Lung (tissue), 12 donors: ENCODE results near the gene AGAP1. TPM values are rescaled to one million over a fixed set of nuclear protein-coding genes. Genes with fewer than 3 reads are reported as not detected.

ENCODE experiments used
- ATAC-seq: fragments of 200-7000 bp; cut with Tn5 transposase; one replicate; pipeline ENCODE4 v1.9.1; 2020; ENCODE audit warnings: moderate number of reproducible peaks; ENCODE audit not compliant: insufficient read depth, low FRiP score
- DNase-seq, 3 donors: peaks; one replicate each; pipeline ENCODE4 v3.0.0-alpha.2; 2013 to 2017
- H3K27ac ChIP-seq, 2 donors: one replicate each; pipeline ENCODE4 v1.5.1; 2013; ENCODE audit warnings: mild to moderate bottlenecking in 2 of 2, moderate library complexity in 2 of 2, control low read depth in 1 of 2, inconsistent platforms in 1 of 2, low read depth in 1 of 2, low read length in 1 of 2
- H3K27me3 ChIP-seq, 3 donors: one replicate each; pipeline ENCODE4 v1.5.1; 2013; ENCODE audit warnings: low read length in 2 of 3; ENCODE audit not compliant: control insufficient read depth in 3 of 3, insufficient read depth in 3 of 3
- H3K36me3 ChIP-seq, 4 donors: one replicate each; pipeline ENCODE4 v1.5.1; 2013; ENCODE audit warnings: low read length in 4 of 4, mild to moderate bottlenecking in 1 of 4, moderate library complexity in 1 of 4; ENCODE audit not compliant: control insufficient read depth in 4 of 4, insufficient read depth in 4 of 4
- H3K4me1 ChIP-seq, 5 donors: one replicate each; pipeline ENCODE4 v1.5.1; 2013; ENCODE audit warnings: low read length in 5 of 5, mild to moderate bottlenecking in 2 of 5, moderate library complexity in 1 of 5; ENCODE audit not compliant: control insufficient read depth in 5 of 5, insufficient read depth in 5 of 5
- H3K4me3 ChIP-seq: one replicate; pipeline ENCODE4 v1.5.1; 2013; ENCODE audit warnings: mild to moderate bottlenecking, control low read depth, moderate library complexity
- H3K9ac ChIP-seq, 2 donors: one replicate each; pipeline ENCODE4 v1.5.1; 2013; ENCODE audit warnings: low read length in 2 of 2, control low read depth in 1 of 2; ENCODE audit not compliant: insufficient read depth in 1 of 2
- H3K9me3 ChIP-seq, 4 donors: one replicate each; pipeline ENCODE4 v1.5.1; 2013; ENCODE audit warnings: low read length in 3 of 4, mild to moderate bottlenecking in 1 of 4, moderate library complexity in 1 of 4; ENCODE audit not compliant: control insufficient read depth in 4 of 4, insufficient read depth in 3 of 4
- WGBS, 2 donors: extraction: QIAGEN DNeasy Blood & Tissue Kit; methylation state at CpG; one replicate each; pipeline ENCODE4 v1.1.7; 2013; 5-methylcytosine and 5-hydroxymethylcytosine counted together
- polyA plus RNA-seq, 2 donors: library from polyadenylated mRNA; stranded (reverse); fragments of 200-250 nt; gene quantifications; one replicate each; pipeline ENCODE4 v1.2.1, GENCODE V29; 2013
- total RNA-seq, 2 donors: library from RNA; depleted of rRNA in 1 of 2; stranded (reverse); fragments of >200 nt in 1 of 2; gene quantifications; one replicate each; pipeline ENCODE4 v1.2.1, GENCODE V29; 2014 to 2021
- TF ChIP-seq, protein P1 (sequence below): IDR thresholded peaks from 2 replicates; pipeline ENCODE4 v1.5.1; 2012; ENCODE audit warnings: mild to moderate bottlenecking; ENCODE audit errors: control extremely low read depth, extremely low read depth
- donor health status: control.
- donor health status: control.
- donor health status: Bipolar disorder and iron deficiency.
- donor health status: healthy.
- donor health status: DM: yes; HTN: yes; CAD: no.

Gene AGAP1
- total and polyA plus RNA-seq, 4 donors = 6.6 to 39.4 (median 20.2) TPM

GRCh38 chr2:235672720-235673119 is 178.9 kb downstream of the AGAP1 start:
- Histone ChIP-seq H3K9me3 (no peaks in the 10 kb centered on the region), H3K4me1 (peaks cover 0 to 12% (median 0%) of the 10 kb centered on the region in 5 donors), H3K9ac (no peak overlapping the region), H3K36me3 (no peaks in the 10 kb centered on the region), H3K27me3 (peaks cover 0 to 14% (median 13%) of the 10 kb centered on the region in 3 donors), H3K4me3 (no peak overlapping the region), H3K27ac (no peak overlapping the region)
- ATAC-seq = no peak
- 82 to 83% methylated on average over 3 of the region's 3 CpGs for WGBS, 2 donors
- TF ChIP-seq, protein P1, sequence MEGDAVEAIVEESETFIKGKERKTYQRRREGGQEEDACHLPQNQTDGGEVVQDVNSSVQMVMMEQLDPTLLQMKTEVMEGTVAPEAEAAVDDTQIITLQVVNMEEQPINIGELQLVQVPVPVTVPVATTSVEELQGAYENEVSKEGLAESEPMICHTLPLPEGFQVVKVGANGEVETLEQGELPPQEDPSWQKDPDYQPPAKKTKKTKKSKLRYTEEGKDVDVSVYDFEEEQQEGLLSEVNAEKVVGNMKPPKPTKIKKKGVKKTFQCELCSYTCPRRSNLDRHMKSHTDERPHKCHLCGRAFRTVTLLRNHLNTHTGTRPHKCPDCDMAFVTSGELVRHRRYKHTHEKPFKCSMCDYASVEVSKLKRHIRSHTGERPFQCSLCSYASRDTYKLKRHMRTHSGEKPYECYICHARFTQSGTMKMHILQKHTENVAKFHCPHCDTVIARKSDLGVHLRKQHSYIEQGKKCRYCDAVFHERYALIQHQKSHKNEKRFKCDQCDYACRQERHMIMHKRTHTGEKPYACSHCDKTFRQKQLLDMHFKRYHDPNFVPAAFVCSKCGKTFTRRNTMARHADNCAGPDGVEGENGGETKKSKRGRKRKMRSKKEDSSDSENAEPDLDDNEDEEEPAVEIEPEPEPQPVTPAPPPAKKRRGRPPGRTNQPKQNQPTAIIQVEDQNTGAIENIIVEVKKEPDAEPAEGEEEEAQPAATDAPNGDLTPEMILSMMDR = no peak
- DNase-seq = no peak

- Histone ChIP-seq H3K9ac (no peak overlapping the region), H3K4me1 (peaks cover 0 to 14% (median 7%) of the 10 kb centered on the region in 5 donors), H3K9me3 (no peaks in the 10 kb centered on the region), H3K36me3 (no peaks in the 10 kb centered on the region), H3K27me3 (peaks cover 0 to 13% (median 6%) of the 10 kb centered on the region in 3 donors), H3K4me3 (no peak overlapping the region), H3K27ac (no peak overlapping the region)
- 77 to 84% methylated on average over 7 of the region's 7 CpGs for WGBS, 2 donors
- DNase-seq (no peak), ATAC-seq (no peak)
- TF ChIP-seq, protein P1 = no peak
Observed at GRCh38 chr2:235674146-235674545, 180.3 kb downstream of the AGAP1 start.

- H3K9ac ChIP-seq = no peak overlapping the region
- TF ChIP-seq, protein P1 = no peak
- WGBS, 2 donors = 90 to 94% methylated on average over 4 of the region's 4 CpGs
- no peak overlapping the region for H3K27ac ChIP-seq
- peaks cover 0 to 18% (median 7%) of the 10 kb centered on the region in 5 donors for H3K4me1 ChIP-seq
- ATAC-seq (no peak), DNase-seq (no peak)
- no peaks in the 10 kb centered on the region for H3K36me3 ChIP-seq
- H3K9me3 ChIP-seq = no peaks in the 10 kb centered on the region
- peaks cover 0 to 13% (median 5%) of the 10 kb centered on the region in 3 donors for H3K27me3 ChIP-seq
- no peak overlapping the region for H3K4me3 ChIP-seq
Observed at GRCh38 chr2:235674812-235675211, 181.0 kb downstream of the AGAP1 start.
